K562 (cell line): ENCODE data around the gene SMS. TPM values are rescaled to one million over a fixed set of nuclear protein-coding genes. Genes with fewer than 3 reads are reported as not detected.

Experiments
- ATAC-seq: fragments of 200-7000 bp; cut with Tn5 transposase; 3 replicates; pipeline ENCODE4 v1.9.1; 2020; ENCODE audit warnings: moderate library complexity
- BruUV-seq: library from RNA; stranded (reverse); fragments of 400-500 nt; replicated peaks from 2 replicates; lab custom pipeline; 2021; lab: Mats Ljungman, UMichigan
- CTCF ChIA-PET: fragments of 300-600 bp; formaldehyde crosslinking; extraction: SDS; loops from one replicate; lab custom pipeline; 2021; ENCODE audit warnings: low intra/inter-chr PET ratio; lab: Yijun Ruan, JAX
- POLR2A ChIA-PET: fragments of 300-600, 350-650 bp; sonication (Branson Sonifier 250); formaldehyde crosslinking; extraction: SDS; loops from one replicate; lab custom pipeline; 2021; ENCODE audit warnings: antibody characterized with exemption, inconsistent platforms; lab: Yijun Ruan, JAX
- DNase-seq, 4 experiments: peaks; one replicate each; pipeline versions ENCODE4 v3.0.0 to v3.0.0-alpha.2; 2011 to 2018; ENCODE audit warnings: low spot score in 3 of 4, mixed read lengths in 3 of 4; ENCODE audit errors: extremely low read depth in 1 of 4
- FAIRE-seq: peaks from 2 replicates; lab custom pipeline; 2011; peaks lifted over from hg19 to GRCh38; lab: Jason Lieb, UNC
- H2AFZ ChIP-seq: 2 replicates; pipeline ENCODE4 v1.6.0; 2011; ENCODE audit warnings: low read depth, low read length, control low read depth, inconsistent platforms
- H3K27ac ChIP-seq: fragments of 200-600 bp; 3 replicates; pipeline ENCODE4 v1.8.0; 2011; ENCODE audit warnings: low read depth, mild to moderate bottlenecking, control low read depth, inconsistent platforms, low read length, moderate library complexity, mixed read lengths; ENCODE audit errors: extremely low read depth
- H3K27me3 ChIP-seq, 2 experiments: fragments of 300-600 bp in 1 of 2; 2 replicates in 1 of 2; 3 replicates in 1 of 2; pipeline versions ENCODE4 v1.6.0 to v1.8.0; 2011; ENCODE audit warnings: inconsistent platforms in 2 of 2, low read length in 2 of 2, mild to moderate bottlenecking in 1 of 2, mixed read lengths in 1 of 2, moderate library complexity in 1 of 2; ENCODE audit not compliant: control insufficient read depth in 2 of 2, insufficient read depth in 2 of 2
- H3K36me3 ChIP-seq: fragments of 300-600 bp; 3 replicates; pipeline ENCODE4 v1.8.0; 2011; ENCODE audit warnings: mild to moderate bottlenecking, low read length, inconsistent platforms; ENCODE audit not compliant: control insufficient read depth, insufficient read depth
- H3K4me1 ChIP-seq, 2 experiments: fragments of 200-600 bp in 1 of 2; replicated peaks in 1 of 2; 2 replicates in 1 of 2; 3 replicates in 1 of 2; pipeline versions ENCODE4 v1.5.1 to v1.8.0; 2011; ENCODE audit warnings: inconsistent platforms in 2 of 2, low read length in 2 of 2, mild to moderate bottlenecking in 1 of 2, mixed read lengths in 1 of 2, moderate library complexity in 1 of 2; ENCODE audit not compliant: control insufficient read depth in 2 of 2, insufficient read depth in 2 of 2
- H3K4me2 ChIP-seq: 2 replicates; pipeline ENCODE4 v1.6.1; 2011; ENCODE audit warnings: low read length, control low read depth, inconsistent platforms, mixed read lengths; ENCODE audit not compliant: insufficient read depth
- H3K4me3 ChIP-seq: fragments of 200-600 bp; sonication (generic), shearing (Covaris generic); 2 replicates; pipeline ENCODE4 v1.5.1; 2016; ENCODE audit warnings: control low read depth, inconsistent platforms
- H3K79me2 ChIP-seq: fragments of 200-600 bp; 3 replicates; pipeline ENCODE4 v1.8.0; 2011; ENCODE audit warnings: low read length, inconsistent platforms; ENCODE audit not compliant: control insufficient read depth, insufficient read depth
- H3K9ac ChIP-seq, 2 experiments: 2 replicates each; pipeline versions ENCODE4 v1.6.0 to v1.6.1; 2011; ENCODE audit warnings: low read depth in 2 of 2, low read length in 2 of 2, control low read depth in 1 of 2, inconsistent platforms in 1 of 2, mild to moderate bottlenecking in 1 of 2, mixed read lengths in 1 of 2; ENCODE audit not compliant: insufficient read depth in 1 of 2
- H3K9me1 ChIP-seq: one replicate; pipeline ENCODE4 v1.6.0; 2011; ENCODE audit warnings: inconsistent platforms, mild to moderate bottlenecking, low read length, moderate library complexity; ENCODE audit not compliant: control insufficient read depth, insufficient read depth
- H3K9me3 ChIP-seq: replicated peaks from 2 replicates; pipeline ENCODE4 v1.5.1; 2011; ENCODE audit warnings: low read depth, low read length, inconsistent platforms; ENCODE audit not compliant: control insufficient read depth, insufficient read depth
- H4K20me1 ChIP-seq: replicated peaks from 2 replicates; pipeline ENCODE4 v1.6.1; 2011; ENCODE audit warnings: low read length, inconsistent platforms, mixed read lengths; ENCODE audit not compliant: control insufficient read depth, insufficient read depth
- ARNT ChIP-seq, 2 experiments: fragments of 450-650 bp; IDR thresholded peaks; 2 replicates each; pipeline ENCODE4 v1.6.1; 2016; ENCODE audit warnings: mild to moderate bottlenecking in 1 of 2
- BHLHE40 ChIP-seq: IDR thresholded peaks from 2 replicates; pipeline ENCODE4 v1.6.1; 2011; ENCODE audit warnings: low read length, improper control_type of control experiment
- JUN ChIP-seq, 2 experiments: sonication (generic) in 1 of 2; formaldehyde crosslinking in 1 of 2; IDR thresholded peaks; 2 replicates each; pipeline versions ENCODE4 v1.6.1 to v1.8.0; 2012 to 2022; ENCODE audit warnings: borderline replicate concordance in 2 of 2, mild to moderate bottlenecking in 2 of 2, improper control_type of control experiment in 1 of 2, low read depth in 1 of 2, low read length in 1 of 2, missing genetic modification reagents in 1 of 2
- ZNF668 ChIP-seq: fragments of 250-450 bp; sonication (Bioruptor Pico); IDR thresholded peaks from 2 replicates; pipeline ENCODE4 v1.8.0; 2022; ENCODE audit warnings: mild to moderate bottlenecking, inconsistent platforms
- WGBS: fragments of 100-300 bp; shearing (Covaris generic); methylation state at CpG from one replicate; pipeline ENCODE4 v1.1.6; 2016; ENCODE audit warnings: low coverage, mixed read lengths; ENCODE audit not compliant: insufficient coverage; ENCODE audit errors: missing lambda C conversion rate; 5-methylcytosine and 5-hydroxymethylcytosine counted together
- in situ Hi-C: fragments of 300-500 bp; cut with MboI; formaldehyde crosslinking; loops from 4 replicates; pipeline ENCODE4 v1.15.0; 2018; ENCODE audit warnings: inconsistent platforms, mixed read lengths
- intact Hi-C: fragments of 100-400 bp; cut with micrococcal nuclease; formaldehyde crosslinking; loops from 2 replicates; pipeline ENCODE4 v1.14.2; 2022
- polyA plus RNA-seq, 8 experiments: library from polyadenylated mRNA; depleted of rRNA in 4 of 8; stranded (reverse) in 5 of 8; unstranded in 3 of 8; fragments of >200 nt; fragmentation: Nextera tagmentation in 2 of 8; fragmentation: Illumina TruSeq in 1 of 8; extraction: Ambion mirVana in 2 of 8; extraction: Trizol in 1 of 8; gene quantifications; 2 replicates each; pipeline versions ENCODE4 v1.2.1 to v1.2.3, GENCODE V29; 2011 to 2014; ENCODE audit warnings: inconsistent platforms in 1 of 8, missing spikeins in 1 of 8
- total RNA-seq, 7 experiments: library from RNA; depleted of rRNA in 6 of 7; stranded (reverse); fragments of >200 nt in 6 of 7; fragmentation: Illumina TruSeq in 2 of 7; extraction: Trizol in 2 of 7; gene quantifications; 2 replicates each; pipeline versions ENCODE4 v1.2.1 to v1.2.3, GENCODE V29; 2011 to 2021; ENCODE audit warnings: low replicate concordance in 1 of 7
- TF ChIP-seq, protein P1 (sequence below): sonication (generic); formaldehyde crosslinking; IDR thresholded peaks from 2 replicates; pipeline ENCODE4 v1.8.1; 2023; ENCODE audit warnings: missing genetic modification reagents, mild to moderate bottlenecking, borderline replicate concordance
- TF ChIP-seq, protein P2 (sequence below): sonication (generic); formaldehyde crosslinking; IDR thresholded peaks from 2 replicates; pipeline ENCODE4 v1.8.0; 2023; ENCODE audit warnings: mild to moderate bottlenecking, missing genetic modification reagents

The SMS gene
- total and polyA plus RNA-seq, 9 of the 15 experiments (the other 6 are each of a cell fraction or from before 2014, with no cell fraction given) = 71.1 to 193 (median 152) TPM

DNA sequence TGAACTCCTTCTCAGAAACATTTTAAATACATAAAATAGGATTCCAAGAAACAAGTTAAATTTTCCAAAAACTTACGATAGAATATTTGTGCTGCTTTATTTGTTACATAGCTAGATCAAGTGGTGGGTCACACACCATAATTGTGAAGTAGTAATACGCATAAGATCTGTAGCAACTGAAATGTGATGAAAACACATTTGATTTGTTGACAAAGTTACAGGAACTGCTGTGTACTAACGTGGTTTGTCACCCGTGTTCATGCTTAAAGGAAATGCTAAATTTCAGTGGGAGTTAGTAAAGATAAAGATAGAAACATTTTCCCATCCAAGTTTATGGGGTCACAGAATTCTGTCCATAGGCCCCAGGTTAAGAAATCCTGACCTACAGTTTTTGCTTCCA lies 57.5 kb downstream of the SMS start (continued):
- TF ChIP-seq, protein P1, sequence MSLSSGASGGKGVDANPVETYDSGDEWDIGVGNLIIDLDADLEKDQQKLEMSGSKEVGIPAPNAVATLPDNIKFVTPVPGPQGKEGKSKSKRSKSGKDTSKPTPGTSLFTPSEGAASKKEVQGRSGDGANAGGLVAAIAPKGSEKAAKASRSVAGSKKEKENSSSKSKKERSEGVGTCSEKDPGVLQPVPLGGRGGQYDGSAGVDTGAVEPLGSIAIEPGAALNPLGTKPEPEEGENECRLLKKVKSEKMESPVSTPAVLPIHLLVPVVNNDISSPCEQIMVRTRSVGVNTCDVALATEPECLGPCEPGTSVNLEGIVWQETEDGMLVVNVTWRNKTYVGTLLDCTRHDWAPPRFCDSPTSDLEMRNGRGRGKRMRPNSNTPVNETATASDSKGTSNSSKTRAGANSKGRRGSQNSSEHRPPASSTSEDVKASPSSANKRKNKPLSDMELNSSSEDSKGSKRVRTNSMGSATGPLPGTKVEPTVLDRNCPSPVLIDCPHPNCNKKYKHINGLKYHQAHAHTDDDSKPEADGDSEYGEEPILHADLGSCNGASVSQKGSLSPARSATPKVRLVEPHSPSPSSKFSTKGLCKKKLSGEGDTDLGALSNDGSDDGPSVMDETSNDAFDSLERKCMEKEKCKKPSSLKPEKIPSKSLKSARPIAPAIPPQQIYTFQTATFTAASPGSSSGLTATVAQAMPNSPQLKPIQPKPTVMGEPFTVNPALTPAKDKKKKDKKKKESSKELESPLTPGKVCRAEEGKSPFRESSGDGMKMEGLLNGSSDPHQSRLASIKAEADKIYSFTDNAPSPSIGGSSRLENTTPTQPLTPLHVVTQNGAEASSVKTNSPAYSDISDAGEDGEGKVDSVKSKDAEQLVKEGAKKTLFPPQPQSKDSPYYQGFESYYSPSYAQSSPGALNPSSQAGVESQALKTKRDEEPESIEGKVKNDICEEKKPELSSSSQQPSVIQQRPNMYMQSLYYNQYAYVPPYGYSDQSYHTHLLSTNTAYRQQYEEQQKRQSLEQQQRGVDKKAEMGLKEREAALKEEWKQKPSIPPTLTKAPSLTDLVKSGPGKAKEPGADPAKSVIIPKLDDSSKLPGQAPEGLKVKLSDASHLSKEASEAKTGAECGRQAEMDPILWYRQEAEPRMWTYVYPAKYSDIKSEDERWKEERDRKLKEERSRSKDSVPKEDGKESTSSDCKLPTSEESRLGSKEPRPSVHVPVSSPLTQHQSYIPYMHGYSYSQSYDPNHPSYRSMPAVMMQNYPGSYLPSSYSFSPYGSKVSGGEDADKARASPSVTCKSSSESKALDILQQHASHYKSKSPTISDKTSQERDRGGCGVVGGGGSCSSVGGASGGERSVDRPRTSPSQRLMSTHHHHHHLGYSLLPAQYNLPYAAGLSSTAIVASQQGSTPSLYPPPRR (CRISPR knock-in tag) = no peak

DNA sequence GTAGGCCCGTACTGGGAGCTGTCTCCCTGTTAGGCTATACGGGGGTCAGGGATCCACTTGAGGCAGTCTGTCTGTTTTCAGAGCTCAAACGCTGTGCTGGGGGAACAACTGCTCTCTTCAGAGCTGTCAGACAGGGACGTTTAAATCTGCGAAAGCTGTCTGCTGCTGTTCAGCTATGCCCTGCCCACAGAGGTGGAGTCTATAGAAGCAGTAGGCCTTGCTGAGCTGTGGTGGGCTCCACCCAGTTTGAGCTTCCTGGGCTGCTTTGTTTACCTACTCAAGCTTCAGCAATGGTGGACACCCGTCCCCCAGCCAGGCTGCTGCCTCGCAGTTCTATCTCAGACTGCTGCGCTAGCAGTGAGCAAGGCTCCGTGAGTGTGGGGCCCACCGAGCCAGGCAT lies 64.4 kb downstream of the SMS start:
- CTCF ChIA-PET = no interaction called here
- 100% methylated on average over 1 of the region's 10 CpGs for WGBS
- H3K27ac ChIP-seq = no peak overlapping the region
- H3K27me3 ChIP-seq = no peaks in the 10 kb centered on the region
- no peak for FAIRE-seq
- H3K36me3 ChIP-seq = no peaks in the 10 kb centered on the region
- H4K20me1 ChIP-seq = no peaks in the 10 kb centered on the region
- no peak overlapping the region for H3K4me3 ChIP-seq
- H3K9ac ChIP-seq = no peak overlapping the region
- no peak overlapping the region for H2AFZ ChIP-seq
- BruUV-seq = no TSS peak
- no peak for ATAC-seq
- no peaks in the 10 kb centered on the region for H3K9me3 ChIP-seq
- no peaks in the 10 kb centered on the region for H3K4me1 ChIP-seq
- no peaks in the 10 kb centered on the region for H3K79me2 ChIP-seq
- no peak for DNase-seq
- POLR2A ChIA-PET = interaction anchor here (0.6 kb wide), 1 partner anchor 1427 kb away, joined by 3 read pairs; no protein-coding TSS in a partner anchor
- no peak for TF ChIP-seq ZNF668 (CRISPR knock-in tag)
- TF ChIP-seq BHLHE40 = no peak
- no peak for TF ChIP-seq ARNT (IDR thresholded peaks at IDR 0.05)
- TF ChIP-seq, protein P2, sequence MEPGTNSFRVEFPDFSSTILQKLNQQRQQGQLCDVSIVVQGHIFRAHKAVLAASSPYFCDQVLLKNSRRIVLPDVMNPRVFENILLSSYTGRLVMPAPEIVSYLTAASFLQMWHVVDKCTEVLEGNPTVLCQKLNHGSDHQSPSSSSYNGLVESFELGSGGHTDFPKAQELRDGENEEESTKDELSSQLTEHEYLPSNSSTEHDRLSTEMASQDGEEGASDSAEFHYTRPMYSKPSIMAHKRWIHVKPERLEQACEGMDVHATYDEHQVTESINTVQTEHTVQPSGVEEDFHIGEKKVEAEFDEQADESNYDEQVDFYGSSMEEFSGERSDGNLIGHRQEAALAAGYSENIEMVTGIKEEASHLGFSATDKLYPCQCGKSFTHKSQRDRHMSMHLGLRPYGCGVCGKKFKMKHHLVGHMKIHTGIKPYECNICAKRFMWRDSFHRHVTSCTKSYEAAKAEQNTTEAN (CRISPR knock-in tag) = no peak
- TF ChIP-seq JUN (IDR thresholded peaks at IDR 0.05; ENCODE audit: borderline replicate concordance, low read depth, low read length) = no peak
- no peak for TF ChIP-seq JUN (CRISPR knock-in tag; IDR thresholded peaks at IDR 0.05; ENCODE audit: borderline replicate concordance)
- in situ Hi-C loops (no loop called here), intact Hi-C loops (no loop called here)
- H3K9me1 ChIP-seq = no peaks in the 10 kb centered on the region
- no peak overlapping the region for H3K4me2 ChIP-seq
